ENCODE results near the gene GPBP1L1.
"Not testable (repeated sequence)": the region's sequence is repeated elsewhere in the genome, so short reads cannot be mapped to it uniquely, and the experiment has no call there.

GPBP1L1 gene

DNA sequence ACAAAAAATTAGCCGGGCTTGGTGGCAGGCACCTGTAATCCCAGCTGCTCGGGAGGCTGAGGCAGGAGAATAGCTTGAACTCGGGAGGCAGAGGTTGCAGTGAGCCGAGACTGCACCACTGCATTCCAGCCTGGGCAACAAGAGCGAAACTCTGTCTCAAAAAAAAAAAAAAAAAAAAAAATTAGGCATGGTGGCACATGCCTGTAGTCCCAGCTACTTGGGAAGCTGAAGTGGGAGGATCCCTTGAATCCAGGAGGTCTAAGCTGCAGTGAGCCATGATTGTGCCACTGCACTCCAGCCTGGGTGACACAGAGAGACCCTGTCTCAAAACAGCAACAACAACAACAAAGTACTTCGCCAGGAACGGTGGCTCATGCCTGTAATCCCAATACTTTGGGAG is 9.8 kb downstream of the GPBP1L1 start:
- not testable (repeated sequence) for H2BK5ac ChIP-seq (ENCODE audit: low read depth, low read length, poor library complexity, severe bottlenecking); H3K9me3 ChIP-seq (ENCODE audit: control insufficient read depth, low read length); H3K23ac ChIP-seq (ENCODE audit: low read length in 2 of 2); H2BK120ac ChIP-seq (ENCODE audit: low read depth, low read length); DNase-seq; H2BK15ac ChIP-seq (ENCODE audit: low read depth, poor library complexity, severe bottlenecking); H4K8ac ChIP-seq (ENCODE audit: low read length); H3K14ac ChIP-seq (ENCODE audit: low read length in 2 of 2); H2AK5ac ChIP-seq (ENCODE audit: low read length, severe bottlenecking); H2BK12ac ChIP-seq (ENCODE audit: low read length in 2 of 2); H3K4me1 ChIP-seq (ENCODE audit: control insufficient read depth, insufficient read depth, low read depth, low read length); H3K4me2 ChIP-seq (ENCODE audit: low read length, poor library complexity, severe bottlenecking); H3K18ac ChIP-seq (ENCODE audit: low read depth in 1 of 2, low read length in 2 of 2); H3K9ac ChIP-seq (ENCODE audit: low read length); H3K79me1 ChIP-seq (replicated peaks; ENCODE audit: low read length, poor library complexity, severe bottlenecking); H3K4ac ChIP-seq (ENCODE audit: low read depth in 1 of 2, low read length in 2 of 2); H3K27me3 ChIP-seq (ENCODE audit: control insufficient read depth in 1 of 2, insufficient read depth in 1 of 2, low read length in 2 of 2); H2AFZ ChIP-seq (ENCODE audit: low read depth, low read length); H3K4me3 ChIP-seq (ENCODE audit: insufficient read depth in 1 of 2, low read depth in 1 of 2, low read length in 2 of 2); H4K91ac ChIP-seq (ENCODE audit: low read length); H3K27ac ChIP-seq (ENCODE audit: low read length, poor library complexity, severe bottlenecking)
- 92% methylated on average over 6 of the region's 7 CpGs for whole genome bisulfite sequencing
- H3K36me3 ChIP-seq (ENCODE audit: control insufficient read depth in 1 of 2, insufficient read depth in 2 of 2, low read depth in 1 of 2, low read length in 2 of 2): peaks cover 0 to 15% of the 10 kb centered on the region in 2 experiments

DNA sequence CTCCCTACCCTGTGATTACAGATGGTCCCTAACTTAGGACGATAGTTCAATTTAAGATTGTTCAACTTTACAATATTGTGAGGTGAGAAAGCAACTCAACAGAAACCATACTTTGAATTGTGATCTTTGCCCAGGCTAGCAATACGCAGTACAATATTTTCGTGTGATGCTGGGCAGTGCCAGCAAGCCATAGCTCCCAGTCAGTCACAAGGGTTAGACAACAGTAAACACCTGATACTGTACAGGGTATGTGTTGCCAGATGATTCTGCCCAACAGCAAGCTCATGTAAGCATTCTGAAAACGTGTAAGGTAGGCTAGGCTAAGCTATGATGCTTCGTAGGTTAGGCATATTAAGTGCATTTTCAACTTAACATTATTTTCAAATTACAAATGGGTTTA is 11.9 kb downstream of the GPBP1L1 start:
- Histone ChIP-seq H2BK5ac (ENCODE audit: low read depth, low read length, poor library complexity, severe bottlenecking) (no peak overlapping the region), H2BK12ac (ENCODE audit: low read length in 2 of 2) (no peak overlapping the region), H3K14ac (ENCODE audit: low read length in 2 of 2) (no peak overlapping the region), H4K8ac (ENCODE audit: low read length) (no peak overlapping the region), H3K36me3 (ENCODE audit: control insufficient read depth in 1 of 2, insufficient read depth in 2 of 2, low read depth in 1 of 2, low read length in 2 of 2) (peaks cover 0 to 15% of the 10 kb centered on the region in 2 experiments), H3K4me3 (ENCODE audit: insufficient read depth in 1 of 2, low read depth in 1 of 2, low read length in 2 of 2) (no peak overlapping the region), H2BK120ac (ENCODE audit: low read depth, low read length) (no peak overlapping the region), H3K4me2 (ENCODE audit: low read length, poor library complexity, severe bottlenecking) (no peak overlapping the region), H4K91ac (ENCODE audit: low read length) (no peak overlapping the region), H3K9me3 (ENCODE audit: control insufficient read depth, low read length) (no peaks in the 10 kb centered on the region), H2BK15ac (ENCODE audit: low read depth, poor library complexity, severe bottlenecking) (no peak overlapping the region), H2AFZ (ENCODE audit: low read depth, low read length) (no peak overlapping the region), H2AK5ac (ENCODE audit: low read length, severe bottlenecking) (no peak overlapping the region), H3K18ac (ENCODE audit: low read depth in 1 of 2, low read length in 2 of 2) (no peak overlapping the region), H3K23ac (ENCODE audit: low read length in 2 of 2) (no peak overlapping the region), H3K4me1 (ENCODE audit: control insufficient read depth, insufficient read depth, low read depth, low read length) (peaks cover 8% of the 10 kb centered on the region), H3K27ac (ENCODE audit: low read length, poor library complexity, severe bottlenecking) (peak overlapping the region; percentile 56), H3K79me1 (replicated peaks; ENCODE audit: low read length, poor library complexity, severe bottlenecking) (no peaks in the 10 kb centered on the region), H3K4ac (ENCODE audit: low read depth in 1 of 2, low read length in 2 of 2) (no peak overlapping the region), H3K9ac (ENCODE audit: low read length) (no peak overlapping the region), H3K27me3 (ENCODE audit: control insufficient read depth in 1 of 2, insufficient read depth in 1 of 2, low read length in 2 of 2) (no peaks in the 10 kb centered on the region)
- 95% methylated on average over 4 of the region's 5 CpGs for WGBS
- DNase-seq: no peak

DNA sequence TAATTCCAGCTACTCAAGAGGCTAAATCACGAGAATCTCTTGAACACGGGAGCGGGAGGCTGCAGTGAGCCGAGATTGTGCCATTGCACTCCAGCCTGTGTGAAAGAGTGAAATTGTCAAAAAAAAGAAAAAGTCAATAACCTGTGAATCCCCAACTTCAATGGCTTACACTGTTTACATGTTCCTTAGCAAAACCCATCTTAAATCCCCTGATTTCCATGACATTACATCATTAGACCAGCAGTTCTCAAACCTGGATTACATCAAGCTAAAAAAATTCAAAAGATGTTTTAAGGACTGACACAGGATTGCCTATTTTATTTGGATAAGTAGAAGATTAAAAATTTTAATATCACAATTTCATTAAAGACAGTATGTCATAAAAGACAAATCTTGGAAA is 12.4 kb downstream of the GPBP1L1 start:
- WGBS: 96% methylated on average over 4 of the region's 4 CpGs

DNA sequence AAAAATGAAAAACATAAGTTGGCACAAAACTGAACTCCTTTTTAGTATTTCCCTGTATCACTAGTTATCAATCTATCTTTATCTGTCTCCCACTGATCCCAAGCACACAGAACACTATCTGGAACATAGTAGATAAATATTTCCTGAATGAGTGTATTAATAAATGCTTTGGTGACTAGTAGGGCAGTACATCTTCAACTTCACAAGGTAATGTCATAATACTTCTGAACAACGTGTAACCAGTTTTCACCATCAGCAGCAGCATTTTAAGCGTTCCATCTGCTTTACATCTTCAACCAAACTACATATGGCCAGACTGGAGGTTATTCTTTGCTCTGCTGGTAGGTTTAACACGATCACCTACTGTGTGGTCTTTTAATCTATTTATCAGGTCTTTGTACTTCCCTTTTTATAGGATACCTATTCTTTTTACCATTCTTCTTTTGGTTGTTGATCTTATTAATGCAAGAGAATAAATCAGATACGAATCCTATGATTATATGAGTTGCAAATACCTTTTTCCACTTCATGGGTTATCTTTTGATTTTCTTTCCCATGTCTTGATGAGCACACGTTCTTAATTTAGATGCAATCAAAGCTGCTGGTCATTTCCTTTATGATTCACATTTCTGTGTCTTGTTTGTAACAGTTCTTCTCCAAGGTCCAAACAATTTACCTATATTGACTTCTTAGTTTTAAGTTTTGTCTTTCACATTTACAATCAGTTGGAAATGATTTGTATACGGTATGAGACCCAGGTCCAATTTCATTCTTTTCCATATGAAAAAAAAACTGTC is 16.3 kb downstream of the GPBP1L1 start:
- H3K4me3 ChIP-seq (ENCODE audit: insufficient read depth in 1 of 2, low read depth in 1 of 2, low read length in 2 of 2): no peak overlapping the region
- no peak overlapping the region for H4K91ac ChIP-seq (ENCODE audit: low read length)
- H3K9me3 ChIP-seq (ENCODE audit: control insufficient read depth, low read length): no peaks in the 10 kb centered on the region
- no peak overlapping the region for H2BK15ac ChIP-seq (ENCODE audit: low read depth, poor library complexity, severe bottlenecking)
- no peaks in the 10 kb centered on the region for H3K27me3 ChIP-seq (ENCODE audit: control insufficient read depth in 1 of 2, insufficient read depth in 1 of 2, low read length in 2 of 2)
- H3K14ac ChIP-seq (ENCODE audit: low read length in 2 of 2): no peak overlapping the region
- peak; percentile 26 for DNase-seq
- no peak overlapping the region for H3K18ac ChIP-seq (ENCODE audit: low read depth in 1 of 2, low read length in 2 of 2)
- H2AFZ ChIP-seq (ENCODE audit: low read depth, low read length): no peak overlapping the region
- no peak overlapping the region for H3K27ac ChIP-seq (ENCODE audit: low read length, poor library complexity, severe bottlenecking)
- H2BK5ac ChIP-seq (ENCODE audit: low read depth, low read length, poor library complexity, severe bottlenecking): no peak overlapping the region
- H3K9ac ChIP-seq (ENCODE audit: low read length): peak overlapping the region; percentile 7
- 86% methylated on average over 1 of the region's 6 CpGs for WGBS
- no peak overlapping the region for H2BK120ac ChIP-seq (ENCODE audit: low read depth, low read length)
- no peak overlapping the region for H3K4me2 ChIP-seq (ENCODE audit: low read length, poor library complexity, severe bottlenecking)
- H4K8ac ChIP-seq (ENCODE audit: low read length): no peak overlapping the region
- peaks cover 9% of the 10 kb centered on the region for H3K4me1 ChIP-seq (ENCODE audit: control insufficient read depth, insufficient read depth, low read depth, low read length)
- no peak overlapping the region for H2AK5ac ChIP-seq (ENCODE audit: low read length, severe bottlenecking)
- H3K36me3 ChIP-seq (ENCODE audit: control insufficient read depth in 1 of 2, insufficient read depth in 2 of 2, low read depth in 1 of 2, low read length in 2 of 2): peaks cover 0 to 15% of the 10 kb centered on the region in 2 experiments
- no peaks in the 10 kb centered on the region for H3K79me1 ChIP-seq (replicated peaks; ENCODE audit: low read length, poor library complexity, severe bottlenecking)
- H3K23ac ChIP-seq (ENCODE audit: low read length in 2 of 2): no peak overlapping the region
- H3K4ac ChIP-seq (ENCODE audit: low read depth in 1 of 2, low read length in 2 of 2): no peak overlapping the region
- no peak overlapping the region for H2BK12ac ChIP-seq (ENCODE audit: low read length in 2 of 2)

More for the DNA sequence above, 12.4 kb downstream of the GPBP1L1 start:
- Histone ChIP-seq H3K4ac (ENCODE audit: low read depth in 1 of 2, low read length in 2 of 2) (no peak overlapping the region), H2BK5ac (ENCODE audit: low read depth, low read length, poor library complexity, severe bottlenecking) (no peak overlapping the region), H2BK15ac (ENCODE audit: low read depth, poor library complexity, severe bottlenecking) (no peak overlapping the region), H3K9ac (ENCODE audit: low read length) (no peak overlapping the region), H3K14ac (ENCODE audit: low read length in 2 of 2) (no peak overlapping the region), H4K91ac (ENCODE audit: low read length) (no peak overlapping the region), H3K27me3 (ENCODE audit: control insufficient read depth in 1 of 2, insufficient read depth in 1 of 2, low read length in 2 of 2) (no peaks in the 10 kb centered on the region), H4K8ac (ENCODE audit: low read length) (no peak overlapping the region), H3K23ac (ENCODE audit: low read length in 2 of 2) (no peak overlapping the region), H3K4me1 (ENCODE audit: control insufficient read depth, insufficient read depth, low read depth, low read length) (peaks cover 8% of the 10 kb centered on the region), H2BK120ac (ENCODE audit: low read depth, low read length) (no peak overlapping the region), H3K4me3 (ENCODE audit: insufficient read depth in 1 of 2, low read depth in 1 of 2, low read length in 2 of 2) (no peak overlapping the region), H3K9me3 (ENCODE audit: control insufficient read depth, low read length) (no peaks in the 10 kb centered on the region), H3K27ac (ENCODE audit: low read length, poor library complexity, severe bottlenecking) (no peak overlapping the region), H2AFZ (ENCODE audit: low read depth, low read length) (no peak overlapping the region), H3K79me1 (replicated peaks; ENCODE audit: low read length, poor library complexity, severe bottlenecking) (no peaks in the 10 kb centered on the region), H2AK5ac (ENCODE audit: low read length, severe bottlenecking) (no peak overlapping the region), H3K36me3 (ENCODE audit: control insufficient read depth in 1 of 2, insufficient read depth in 2 of 2, low read depth in 1 of 2, low read length in 2 of 2) (peaks cover 0 to 15% of the 10 kb centered on the region in 2 experiments), H2BK12ac (ENCODE audit: low read length in 2 of 2) (no peak overlapping the region), H3K18ac (ENCODE audit: low read depth in 1 of 2, low read length in 2 of 2) (no peak overlapping the region), H3K4me2 (ENCODE audit: low read length, poor library complexity, severe bottlenecking) (no peak overlapping the region)
- no peak for DNase-seq

Measured in mesenchymal stem cell (in vitro differentiated cells and primary cell).